BLaER1 (cell line): ENCODE results near the gene DPYSL3.

Experiments
- H3K27ac ChIP-seq: shearing (Covaris generic); formaldehyde crosslinking; 2 replicates; pipeline ENCODE4 v1.8.1; 2022
- H3K27me3 ChIP-seq: shearing (Covaris generic); formaldehyde crosslinking; 2 replicates; pipeline ENCODE4 v1.8.1; 2022
- H3K36me3 ChIP-seq: shearing (Covaris generic); formaldehyde crosslinking; 2 replicates; pipeline ENCODE4 v1.8.1; 2022
- H3K4me1 ChIP-seq: shearing (Covaris generic); formaldehyde crosslinking; 2 replicates; pipeline ENCODE4 v1.8.1; 2022
- H3K4me2 ChIP-seq: shearing (Covaris generic); formaldehyde crosslinking; 2 replicates; pipeline ENCODE4 v1.8.1; 2022
- H3K4me3 ChIP-seq: shearing (Covaris generic); formaldehyde crosslinking; 2 replicates; pipeline ENCODE4 v1.8.1; 2022
- H3K9ac ChIP-seq: shearing (Covaris generic); formaldehyde crosslinking; 2 replicates; pipeline ENCODE4 v1.8.1; 2022
- H3K9me3 ChIP-seq: shearing (Covaris generic); formaldehyde crosslinking; 2 replicates; pipeline ENCODE4 v1.8.1; 2022
- H4K20me1 ChIP-seq: shearing (Covaris generic); formaldehyde crosslinking; 2 replicates; pipeline ENCODE4 v1.8.1; 2022
- Cebpa-rat ChIP-seq: shearing (Covaris generic); IDR thresholded peaks from 2 replicates; pipeline ENCODE4 v1.8.1; 2022

DPYSL3 gene

GRCh38 chr5:147430628-147431027 is 79.2 kb downstream of the DPYSL3 start:
- no peak for TF ChIP-seq Cebpa-rat
- Histone ChIP-seq H3K27ac (no peak overlapping the region), H3K4me1 (no peaks in the 10 kb centered on the region), H3K36me3 (no peaks in the 10 kb centered on the region), H3K9ac (no peak overlapping the region), H4K20me1 (no peaks in the 10 kb centered on the region), H3K27me3 (no peaks in the 10 kb centered on the region), H3K4me2 (no peak overlapping the region), H3K9me3 (no peaks in the 10 kb centered on the region), H3K4me3 (no peak overlapping the region)

- no peak overlapping the region for H3K27ac ChIP-seq
- no peak overlapping the region for H3K9ac ChIP-seq
- H4K20me1 ChIP-seq: no peaks in the 10 kb centered on the region
- H3K4me2 ChIP-seq: no peak overlapping the region
- no peaks in the 10 kb centered on the region for H3K27me3 ChIP-seq
- no peak overlapping the region for H3K4me3 ChIP-seq
- H3K9me3 ChIP-seq: no peaks in the 10 kb centered on the region
- no peak for TF ChIP-seq Cebpa-rat
- no peaks in the 10 kb centered on the region for H3K36me3 ChIP-seq
- no peaks in the 10 kb centered on the region for H3K4me1 ChIP-seq
Measured at GRCh38 chr5:147427521-147428401, 82.1 kb downstream of the DPYSL3 start.

GRCh38 chr5:147426640-147427327 is 83.1 kb downstream of the DPYSL3 start:
- no peak for TF ChIP-seq Cebpa-rat
- Histone ChIP-seq H3K4me2 (no peak overlapping the region), H3K27me3 (no peaks in the 10 kb centered on the region), H3K9ac (no peak overlapping the region), H3K36me3 (no peaks in the 10 kb centered on the region), H3K4me1 (no peaks in the 10 kb centered on the region), H3K27ac (no peak overlapping the region), H3K4me3 (no peak overlapping the region), H4K20me1 (no peaks in the 10 kb centered on the region), H3K9me3 (no peaks in the 10 kb centered on the region)

GRCh38 chr5:147418613-147419012 is 91.3 kb downstream of the DPYSL3 start:
- no peaks in the 10 kb centered on the region for H3K9me3 ChIP-seq
- H3K27me3 ChIP-seq: no peaks in the 10 kb centered on the region
- no peak overlapping the region for H3K4me2 ChIP-seq
- H4K20me1 ChIP-seq: no peaks in the 10 kb centered on the region
- no peaks in the 10 kb centered on the region for H3K36me3 ChIP-seq
- no peak overlapping the region for H3K4me3 ChIP-seq
- H3K27ac ChIP-seq: no peak overlapping the region
- no peak for TF ChIP-seq Cebpa-rat
- H3K4me1 ChIP-seq: no peaks in the 10 kb centered on the region
- H3K9ac ChIP-seq: no peak overlapping the region

- no peaks in the 10 kb centered on the region for H3K36me3 ChIP-seq
- H4K20me1 ChIP-seq: no peaks in the 10 kb centered on the region
- no peaks in the 10 kb centered on the region for H3K9me3 ChIP-seq
- H3K4me3 ChIP-seq: no peak overlapping the region
- H3K27ac ChIP-seq: no peak overlapping the region
- H3K4me2 ChIP-seq: no peak overlapping the region
- no peaks in the 10 kb centered on the region for H3K4me1 ChIP-seq
- H3K27me3 ChIP-seq: no peaks in the 10 kb centered on the region
- TF ChIP-seq Cebpa-rat: no peak
- H3K9ac ChIP-seq: no peak overlapping the region
Measured at GRCh38 chr5:147417135-147417813, 92.6 kb downstream of the DPYSL3 start.

GRCh38 chr5:147415651-147416050 is 94.2 kb downstream of the DPYSL3 start:
- H4K20me1 ChIP-seq: no peaks in the 10 kb centered on the region
- no peaks in the 10 kb centered on the region for H3K9me3 ChIP-seq
- no peak for TF ChIP-seq Cebpa-rat
- no peak overlapping the region for H3K4me2 ChIP-seq
- H3K4me1 ChIP-seq: no peaks in the 10 kb centered on the region
- no peak overlapping the region for H3K9ac ChIP-seq
- no peaks in the 10 kb centered on the region for H3K27me3 ChIP-seq
- no peaks in the 10 kb centered on the region for H3K36me3 ChIP-seq
- H3K4me3 ChIP-seq: no peak overlapping the region
- no peak overlapping the region for H3K27ac ChIP-seq

- no peaks in the 10 kb centered on the region for H3K27me3 ChIP-seq
- TF ChIP-seq Cebpa-rat: no peak
- H4K20me1 ChIP-seq: no peaks in the 10 kb centered on the region
- H3K4me1 ChIP-seq: no peaks in the 10 kb centered on the region
- no peak overlapping the region for H3K4me3 ChIP-seq
- H3K4me2 ChIP-seq: no peak overlapping the region
- H3K27ac ChIP-seq: no peak overlapping the region
- H3K9me3 ChIP-seq: no peaks in the 10 kb centered on the region
- no peaks in the 10 kb centered on the region for H3K36me3 ChIP-seq
- no peak overlapping the region for H3K9ac ChIP-seq
Measured at GRCh38 chr5:147413266-147413665, 96.6 kb downstream of the DPYSL3 start.

- H3K9me3 ChIP-seq: no peaks in the 10 kb centered on the region
- H3K4me1 ChIP-seq: no peaks in the 10 kb centered on the region
Measured at GRCh38 chr5:147412561-147412960, 97.3 kb downstream of the DPYSL3 start.

GRCh38 chr5:147411359-147412319 is 98.2 kb downstream of the DPYSL3 start:
- no peaks in the 10 kb centered on the region for H3K4me1 ChIP-seq
- H3K4me2 ChIP-seq: no peak overlapping the region
- no peaks in the 10 kb centered on the region for H3K36me3 ChIP-seq
- no peaks in the 10 kb centered on the region for H3K27me3 ChIP-seq
- no peaks in the 10 kb centered on the region for H4K20me1 ChIP-seq
- H3K9me3 ChIP-seq: no peaks in the 10 kb centered on the region
- no peak overlapping the region for H3K9ac ChIP-seq
- H3K27ac ChIP-seq: no peak overlapping the region
- no peak for TF ChIP-seq Cebpa-rat
- H3K4me3 ChIP-seq: no peak overlapping the region

More at GRCh38 chr5:147412561-147412960, 97.3 kb downstream of the DPYSL3 start:
- no peaks in the 10 kb centered on the region for H3K36me3 ChIP-seq
- H3K9ac ChIP-seq: no peak overlapping the region
- H3K27ac ChIP-seq: no peak overlapping the region
- no peak overlapping the region for H3K4me2 ChIP-seq
- H3K27me3 ChIP-seq: no peaks in the 10 kb centered on the region
- no peaks in the 10 kb centered on the region for H4K20me1 ChIP-seq
- no peak for TF ChIP-seq Cebpa-rat
- H3K4me3 ChIP-seq: no peak overlapping the region
